Measurements from ENCODE around the gene MICALL2. TPM values are rescaled to one million over a fixed set of nuclear protein-coding genes. Genes with fewer than 3 reads are reported as not detected.

Gene MICALL2
- total RNA-seq, 4 donors from 2014 or later: 111 to 272 (median 209) TPM

- Histone ChIP-seq H3K4me3 (no peak overlapping the region), H3K27ac (no peak overlapping the region), H3K27me3 (no peaks in the 10 kb centered on the region), H3K36me3 (no peaks in the 10 kb centered on the region), H3K4me1 (no peaks in the 10 kb centered on the region), H3K9me3 (peaks cover 0 to 20% (median 0%) of the 10 kb centered on the region in 4 donors)
- DNase-seq: no peak
- TF ChIP-seq CTCF (IDR thresholded peaks at IDR 0.05): no peak
- TF ChIP-seq POLR2A (IDR thresholded peaks at IDR 0.05): no peak
These were observed 64.9 kb downstream of the MICALL2 start for GRCh38 chr7:1394371-1394770.

GRCh38 chr7:1393421-1393820, 65.8 kb downstream of the MICALL2 start:
- Histone ChIP-seq H3K4me1 (no peaks in the 10 kb centered on the region), H3K36me3 (no peaks in the 10 kb centered on the region), H3K27me3 (no peaks in the 10 kb centered on the region), H3K9me3 (peaks cover 0 to 20% (median 0%) of the 10 kb centered on the region in 4 donors), H3K27ac (no peak overlapping the region), H3K4me3 (no peak overlapping the region)
- DNase-seq: no peak
- TF ChIP-seq CTCF (IDR thresholded peaks at IDR 0.05) (no peak), POLR2A (IDR thresholded peaks at IDR 0.05) (no peak)

- DNase-seq: peak in 1 of 3 donors; percentile 36
- no peaks in the 10 kb centered on the region for H3K27me3 ChIP-seq
- no peak overlapping the region for H3K4me3 ChIP-seq
- no peak for TF ChIP-seq CTCF (IDR thresholded peaks at IDR 0.05)
- TF ChIP-seq POLR2A (IDR thresholded peaks at IDR 0.05): no peak
- H3K4me1 ChIP-seq: no peaks in the 10 kb centered on the region
- no peak overlapping the region for H3K27ac ChIP-seq
- H3K9me3 ChIP-seq: peaks cover 0 to 20% (median 0%) of the 10 kb centered on the region in 4 donors
- no peaks in the 10 kb centered on the region for H3K36me3 ChIP-seq
These were observed 66.7 kb downstream of the MICALL2 start for GRCh38 chr7:1392556-1392955.

- H3K27ac ChIP-seq: no peak overlapping the region
- H3K36me3 ChIP-seq: no peaks in the 10 kb centered on the region
- peaks cover 0 to 14% (median 0%) of the 10 kb centered on the region in 4 donors for H3K9me3 ChIP-seq
- peak in 1 of 3 donors; percentile 34 for DNase-seq
- H3K4me3 ChIP-seq: no peak overlapping the region
- H3K27me3 ChIP-seq: no peaks in the 10 kb centered on the region
- no peak for TF ChIP-seq POLR2A (IDR thresholded peaks at IDR 0.05)
- TF ChIP-seq CTCF (IDR thresholded peaks at IDR 0.05): no peak
- no peaks in the 10 kb centered on the region for H3K4me1 ChIP-seq
These were observed 67.8 kb downstream of the MICALL2 start for GRCh38 chr7:1391449-1391848.

GRCh38 chr7:1388703-1389335, 70.5 kb downstream of the MICALL2 start:
- no peaks in the 10 kb centered on the region for H3K27me3 ChIP-seq
- TF ChIP-seq CTCF (IDR thresholded peaks at IDR 0.05) (no peak), POLR2A (IDR thresholded peaks at IDR 0.05) (no peak)
- no peaks in the 10 kb centered on the region for H3K9me3 ChIP-seq
- no peaks in the 10 kb centered on the region for H3K4me1 ChIP-seq
- no peak for DNase-seq
- no peak overlapping the region for H3K27ac ChIP-seq
- H3K4me3 ChIP-seq: no peak overlapping the region
- no peaks in the 10 kb centered on the region for H3K36me3 ChIP-seq

Measured in Peyer's patch (tissue), 4 donors.